KBM-7 (cell line): ENCODE results near the gene ETS1.
"Not testable (repeated sequence)": the region's sequence is repeated elsewhere in the genome, so short reads cannot be mapped to it uniquely, and the experiment has no call there.

Experiments
- DNase-seq: peaks from one replicate; pipeline ENCODE4 v3.0.0-alpha.2; 2015
- in situ Hi-C: fragments of 300-500 bp; cut with MboI; formaldehyde crosslinking; loops from 2 replicates; pipeline ENCODE4 v1.14.3; 2020; ENCODE audit warnings: low sequenced_read_pairs, low pct_unique_long_range_greater_than_20kb, mixed read lengths

ETS1 gene

DNA sequence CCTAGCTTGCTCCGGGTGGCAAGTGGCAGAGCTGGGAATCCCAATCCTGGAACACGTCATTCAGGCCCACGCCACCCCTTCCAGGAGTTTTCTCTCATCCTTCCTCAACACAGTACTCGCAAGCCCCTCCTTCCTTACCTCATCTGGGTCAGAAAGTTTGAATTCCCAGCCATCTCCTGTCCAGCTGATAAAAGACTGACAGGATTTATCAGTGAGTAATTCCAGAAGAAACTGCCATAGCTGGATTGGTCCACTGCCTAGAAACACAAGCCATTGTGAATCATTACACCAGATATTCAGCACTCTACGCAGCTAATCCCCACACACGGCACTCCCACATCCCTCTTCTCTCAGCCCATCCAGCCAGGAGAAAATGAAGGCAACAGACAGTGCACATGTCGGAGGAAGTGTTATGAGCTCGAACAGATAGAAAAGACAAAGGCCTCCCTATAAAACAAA, 124.0 kb downstream of the ETS1 start:
- in situ Hi-C loops = no loop called here
- DNase-seq = no peak

DNA sequence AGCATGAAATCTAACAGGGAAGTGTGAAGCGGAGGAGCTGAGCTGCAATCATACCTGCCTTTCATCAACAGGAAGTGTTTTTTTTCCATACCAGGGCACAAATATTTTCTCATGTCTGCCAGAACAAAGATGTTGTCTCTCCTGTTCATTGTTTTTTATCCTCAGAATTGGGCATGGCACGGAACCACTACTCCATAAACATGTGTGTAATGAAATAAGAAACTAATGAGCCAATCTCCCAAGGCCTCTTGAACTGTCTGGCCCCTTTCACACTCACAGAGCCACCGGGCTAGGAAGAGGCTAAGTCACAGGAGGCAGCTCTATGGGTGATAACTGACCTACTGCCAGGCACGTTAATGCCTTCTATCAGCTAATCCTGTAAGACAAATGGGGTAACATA, 124.4 kb downstream of the ETS1 start:
- no peak for DNase-seq
- in situ Hi-C loops = no loop called here

- in situ Hi-C loops = no loop called here
- DNase-seq = no peak
Measured at GRCh38 chr11:128462189-128462588, 125.2 kb downstream of the ETS1 start.

GRCh38 chr11:128458321-128458720, 129.0 kb downstream of the ETS1 start:
- DNase-seq = no peak

DNA sequence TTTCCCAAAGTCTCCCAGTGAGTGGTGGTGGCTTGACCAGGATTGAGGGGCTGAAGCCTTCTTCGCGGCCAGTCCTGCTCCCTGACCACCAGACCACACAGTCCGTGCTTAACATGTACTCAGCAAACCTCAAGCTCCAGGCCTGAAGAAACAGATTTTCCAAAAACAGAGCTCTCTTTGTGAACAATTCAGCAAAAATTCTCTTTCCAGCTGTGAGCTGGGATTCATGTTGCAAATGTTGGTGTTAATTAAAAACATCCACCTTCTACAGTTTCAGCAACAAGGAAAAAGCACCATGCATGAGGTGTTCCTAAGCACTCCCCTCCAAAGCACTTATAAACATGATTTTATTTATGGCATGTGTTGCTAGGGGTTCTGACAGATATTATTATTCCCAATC, 129.5 kb downstream of the ETS1 start:
- no peak for DNase-seq
- in situ Hi-C loops = no loop called here

More at GRCh38 chr11:128458321-128458720, 129.0 kb downstream of the ETS1 start:
- in situ Hi-C loops = no loop called here

DNA sequence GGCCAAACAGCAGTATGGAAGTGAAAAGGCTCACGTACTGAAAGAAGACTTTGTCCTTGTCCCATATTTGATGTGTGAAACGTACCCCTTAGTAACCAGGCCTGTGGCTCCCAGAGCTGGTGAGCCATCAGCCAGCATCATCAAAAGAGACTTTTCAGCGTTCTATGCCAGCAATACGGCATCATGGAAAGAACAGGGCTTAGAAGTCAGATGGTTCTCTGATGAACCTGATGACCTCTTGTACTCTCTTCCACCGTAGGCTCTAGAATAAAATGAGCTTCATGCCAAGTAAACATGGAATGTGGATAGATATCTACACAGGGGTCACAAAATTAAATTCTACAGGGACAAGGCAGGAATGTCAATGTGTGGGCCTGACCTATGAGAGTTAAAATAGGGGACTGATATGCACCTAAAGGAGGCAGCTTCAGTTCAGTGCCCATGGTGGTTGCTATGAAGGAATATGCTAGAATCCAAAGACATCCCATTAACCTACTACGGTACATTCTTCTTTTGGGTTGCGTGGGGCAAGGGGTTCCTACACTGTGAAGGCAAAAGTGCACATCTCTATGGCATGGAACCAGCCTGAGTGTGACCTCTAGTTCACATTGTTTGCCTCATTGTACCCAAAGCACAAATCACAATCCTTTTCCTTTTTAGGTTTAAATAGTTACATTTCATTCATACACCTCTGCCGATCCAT, 130.6 kb downstream of the ETS1 start:
- DNase-seq = no peak
- in situ Hi-C loops = no loop called here

DNA sequence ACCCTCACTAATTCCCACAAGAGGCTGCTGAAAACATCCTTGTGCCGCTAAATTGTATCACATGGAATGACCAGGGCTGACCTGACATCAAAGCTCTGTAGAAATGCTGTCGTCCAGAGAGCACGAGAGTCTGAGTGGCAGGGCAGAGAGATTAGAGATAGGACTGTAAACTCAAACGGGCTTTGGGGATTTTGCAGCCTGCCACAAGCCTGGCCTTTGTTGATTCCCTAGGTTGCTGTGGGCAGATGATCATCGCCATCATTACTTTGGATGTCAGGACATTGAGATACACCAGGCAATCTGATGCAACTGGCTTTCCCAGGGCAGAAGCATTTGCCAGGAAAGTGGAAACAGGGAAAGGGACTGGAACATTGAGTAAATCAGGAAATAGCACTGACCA, 131.6 kb downstream of the ETS1 start:
- no peak for DNase-seq
- in situ Hi-C loops = no loop called here

GRCh38 chr11:128453444-128454336, 133.7 kb downstream of the ETS1 start:
- no peak for DNase-seq
- in situ Hi-C loops = no loop called here

DNA sequence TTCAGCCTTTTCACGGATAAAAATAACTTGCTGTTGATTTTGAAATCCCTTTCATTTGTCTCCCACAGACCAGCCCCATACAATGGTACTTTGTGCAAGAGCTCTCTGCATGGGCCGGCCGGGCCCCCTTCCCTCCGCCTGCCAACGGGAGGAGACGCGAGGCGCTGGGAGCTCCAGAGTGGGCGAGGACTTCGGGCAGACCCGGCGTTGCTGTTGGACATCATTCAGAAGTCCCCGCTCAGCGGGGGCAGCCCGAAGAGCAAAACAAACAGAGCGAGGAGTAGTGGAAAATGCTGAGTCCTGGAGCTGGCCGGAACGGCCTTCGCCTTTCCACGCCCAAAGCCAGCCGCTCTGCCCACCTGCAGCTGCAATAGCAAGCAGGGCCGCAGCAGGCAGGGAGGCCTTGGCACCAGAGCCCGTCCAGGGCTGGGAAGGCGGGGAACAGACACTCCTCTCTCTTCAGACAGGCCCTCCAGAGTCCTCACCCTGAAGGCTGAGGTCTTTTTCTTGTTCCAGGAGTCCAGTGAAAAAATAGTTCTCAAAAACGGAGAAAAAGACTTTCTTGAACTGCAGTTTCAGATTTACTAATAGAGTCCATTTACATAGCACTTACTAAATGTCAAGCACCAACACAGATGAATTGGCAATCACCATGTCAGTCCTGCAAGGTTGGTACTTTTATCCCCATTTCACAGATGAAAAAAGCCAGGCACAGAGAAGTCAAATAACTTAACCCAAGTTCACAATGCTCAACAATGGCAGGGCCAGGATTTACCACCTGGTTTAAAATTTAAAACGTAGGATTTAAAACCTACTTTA, 135.5 kb downstream of the ETS1 start:
- in situ Hi-C loops = no loop called here
- no peak for DNase-seq

DNA sequence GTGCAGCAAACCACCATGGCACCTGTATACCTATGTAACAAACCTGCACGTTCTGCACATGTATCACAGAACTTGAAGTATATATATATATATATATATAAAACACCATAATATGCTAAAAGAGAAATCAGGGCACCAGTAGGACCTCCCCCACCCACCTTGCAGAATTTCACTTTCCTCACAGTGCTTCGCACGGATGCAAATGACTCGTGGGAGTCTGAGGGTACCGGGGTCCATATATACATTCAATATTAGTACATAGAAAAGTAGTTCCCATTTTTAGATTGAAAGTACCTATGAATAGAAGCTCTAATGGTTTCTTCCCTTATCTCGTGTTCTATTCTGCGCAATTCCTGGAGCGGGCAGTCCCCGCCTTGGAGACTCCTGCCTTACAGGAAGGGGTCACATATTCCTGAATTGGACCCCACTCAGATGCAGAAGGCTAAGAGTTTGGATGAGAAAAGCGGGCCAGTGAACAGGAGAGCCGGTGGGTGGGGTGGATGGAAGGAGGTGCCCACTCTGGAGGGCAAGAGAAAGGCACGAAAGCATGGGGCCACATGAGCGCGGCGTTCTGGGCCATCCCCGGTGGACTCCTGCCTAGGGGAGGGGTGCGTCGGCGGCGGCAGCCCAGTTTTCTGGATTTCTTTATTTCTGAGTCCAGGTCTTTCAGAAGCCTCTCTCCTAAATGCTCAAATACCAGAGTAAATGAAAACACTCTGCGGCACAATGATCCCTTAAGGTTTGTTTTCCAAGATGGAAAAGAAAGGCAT, 136.3 kb downstream of the ETS1 start:
- in situ Hi-C loops = no loop called here
- DNase-seq = no peak

GRCh38 chr11:128450425-128450824, 136.9 kb downstream of the ETS1 start:
- in situ Hi-C loops, DNase-seq: not testable (repeated sequence)

GRCh38 chr11:128448981-128449713, 138.2 kb downstream of the ETS1 start:
- in situ Hi-C loops = no loop called here
- DNase-seq = no peak

DNA sequence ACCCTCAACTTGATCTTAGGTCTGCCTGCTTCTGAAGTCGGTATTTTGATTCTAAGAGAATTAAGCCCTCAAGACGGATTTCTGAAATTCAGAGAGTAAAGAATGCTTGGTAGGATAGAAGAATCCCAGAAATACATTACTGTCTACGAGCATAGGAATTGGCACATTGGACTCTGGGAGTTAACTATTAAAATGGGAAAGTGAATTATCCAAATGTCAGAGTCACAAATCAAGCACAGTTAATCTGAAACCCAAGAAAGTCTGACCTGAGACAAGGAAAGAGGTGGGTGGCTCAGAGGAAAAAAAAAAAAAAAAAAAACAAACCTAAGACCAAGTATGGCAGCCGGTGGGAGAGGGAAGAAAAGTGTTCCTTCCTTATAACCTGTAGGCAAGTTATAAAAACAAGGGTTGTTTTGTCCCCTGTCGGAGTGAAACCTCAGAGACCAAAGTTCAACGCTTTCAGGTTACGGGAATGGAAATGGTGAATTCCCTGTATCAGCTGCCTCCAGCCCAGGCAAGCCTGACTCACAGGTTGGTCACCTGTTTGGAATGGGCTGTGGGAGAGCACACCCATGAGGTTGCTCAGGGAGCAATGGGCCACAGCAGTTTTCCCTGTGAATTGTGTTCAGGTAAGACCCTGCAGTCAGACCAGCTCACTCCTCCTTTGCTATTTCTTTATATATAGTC, 139.0 kb downstream of the ETS1 start:
- DNase-seq = no peak
- in situ Hi-C loops = no loop called here

- in situ Hi-C loops = no loop called here
- no peak for DNase-seq
Measured at GRCh38 chr11:128447233-128447632, 140.1 kb downstream of the ETS1 start.

DNA sequence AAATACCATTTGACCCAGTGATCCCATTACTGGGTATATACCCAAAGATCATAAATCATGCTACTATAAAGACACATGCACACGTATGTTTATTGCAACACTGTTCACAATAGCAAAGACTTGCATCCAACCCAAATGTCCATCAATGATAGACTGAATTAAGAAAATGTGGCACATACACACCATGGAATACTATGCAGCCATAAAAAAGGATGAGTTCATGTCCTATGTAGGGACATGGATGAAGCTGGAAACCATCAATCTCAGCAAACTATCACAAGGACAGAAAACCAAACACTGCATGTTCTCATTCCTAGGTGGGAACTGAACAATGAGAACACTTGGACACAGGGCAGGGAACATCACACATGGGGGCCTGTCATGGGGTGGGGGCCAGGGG, 141.4 kb downstream of the ETS1 start:
- DNase-seq, in situ Hi-C loops: not testable (repeated sequence)

DNA sequence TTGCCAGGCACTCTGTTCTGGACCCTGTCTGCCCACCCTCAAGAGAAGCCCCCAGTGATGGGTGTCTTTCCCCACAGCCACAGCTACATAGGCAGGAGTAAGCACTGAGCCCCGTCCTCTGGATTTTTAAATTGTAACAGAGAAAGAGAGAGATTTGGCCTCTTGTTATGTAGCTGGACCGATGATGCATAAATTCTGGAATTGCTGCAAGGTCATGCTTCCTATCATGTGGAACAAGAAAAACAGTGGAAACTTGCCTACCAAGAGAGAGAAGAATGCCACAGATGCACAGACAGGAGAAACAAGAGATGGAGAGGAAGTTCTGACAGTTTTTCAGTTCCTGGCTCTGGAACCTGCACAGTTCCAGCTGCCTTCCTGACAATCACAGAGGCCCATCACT, 150.2 kb downstream of the ETS1 start:
- in situ Hi-C loops = no loop called here
- no peak for DNase-seq

DNA sequence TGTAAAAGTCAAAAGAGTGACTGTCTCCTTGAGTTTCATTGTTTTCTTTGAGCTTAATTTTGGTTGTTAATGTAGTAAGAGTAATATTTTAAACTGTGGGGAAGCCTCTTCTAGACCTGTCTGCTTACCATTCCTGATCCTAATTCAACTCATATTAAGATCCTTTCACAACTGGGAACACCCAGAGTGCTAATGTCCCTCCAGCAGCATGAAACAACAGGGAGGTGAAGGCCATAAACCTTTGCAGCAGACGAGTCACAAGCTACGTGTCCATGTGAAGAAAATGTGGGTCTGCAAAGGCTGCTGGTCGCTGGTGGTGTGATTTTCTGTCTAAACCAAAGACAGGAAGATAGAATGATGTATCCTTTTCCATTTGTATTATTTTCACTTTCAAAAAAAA, 152.5 kb downstream of the ETS1 start:
- in situ Hi-C loops = no loop called here
- DNase-seq = no peak

- no peak for DNase-seq
- in situ Hi-C loops = no loop called here
Measured at GRCh38 chr11:128434411-128434810, 152.9 kb downstream of the ETS1 start.
